NCI-H524 (cell line): ENCODE results near the gene PLPP7.
"Not testable (repeated sequence)": the region's sequence is repeated elsewhere in the genome, so short reads cannot be mapped to it uniquely, and the experiment has no call there.

Experiments used
- DNase-seq, 2 experiments: peaks; one replicate each; lab custom pipeline; 2025; lab: John Stamatoyannopoulos, UW

Gene PLPP7

GRCh38 chr9:131330814-131331600 is 41.5 kb downstream of the PLPP7 start:
- DNase-seq = peak; percentile 70 to 84

- DNase-seq = not testable (repeated sequence)
Observed at GRCh38 chr9:131331996-131332395, 42.5 kb downstream of the PLPP7 start.

- no peak for DNase-seq
Observed at GRCh38 chr9:131333771-131334628, 44.5 kb downstream of the PLPP7 start.

- peak; percentile 78 to 91 for DNase-seq
Observed at GRCh38 chr9:131334629-131335367, 45.3 kb downstream of the PLPP7 start.

- DNase-seq = no peak
Observed at GRCh38 chr9:131335368-131335755, 45.8 kb downstream of the PLPP7 start.

- no peak for DNase-seq
Observed at GRCh38 chr9:131337131-131337848, 47.8 kb downstream of the PLPP7 start.

GRCh38 chr9:131339212-131339611 is 49.7 kb downstream of the PLPP7 start:
- DNase-seq = not testable (repeated sequence)

GRCh38 chr9:131344931-131345535 is 55.5 kb downstream of the PLPP7 start:
- DNase-seq = peak in 1 of 2 experiments; percentile 67

- no peak for DNase-seq
Observed at GRCh38 chr9:131346559-131346958, 57.0 kb downstream of the PLPP7 start.

GRCh38 chr9:131347376-131348020 is 58.0 kb downstream of the PLPP7 start:
- DNase-seq = no peak

- DNase-seq = no peak
Observed at GRCh38 chr9:131348631-131349521, 59.4 kb downstream of the PLPP7 start.

- DNase-seq = peak in 1 of 2 experiments; percentile 46
Observed at GRCh38 chr9:131349522-131349880, 60.0 kb downstream of the PLPP7 start.

- DNase-seq = peak; percentile 78 to 91
Observed at GRCh38 chr9:131349881-131350563, 60.5 kb downstream of the PLPP7 start.

- DNase-seq = not testable (repeated sequence)
Observed at GRCh38 chr9:131356479-131356878, 67.0 kb downstream of the PLPP7 start.

GRCh38 chr9:131358556-131358955 is 69.0 kb downstream of the PLPP7 start:
- DNase-seq = no peak
